ENCODE results near the gene B4GALT5.
"Not testable (repeated sequence)": the region's sequence is repeated elsewhere in the genome, so short reads cannot be mapped to it uniquely, and the experiment has no call there.

The B4GALT5 gene

GRCh38 chr20:49729780-49730179 is 16.1 kb upstream of the B4GALT5 start:
- DNase-seq = no peak

- DNase-seq = no peak
Measured at GRCh38 chr20:49727894-49728885, 14.5 kb upstream of the B4GALT5 start.

- DNase-seq = no peak
Measured at GRCh38 chr20:49727478-49727877, 13.8 kb upstream of the B4GALT5 start.

- DNase-seq = no peak
Measured at GRCh38 chr20:49725694-49726093, 12.0 kb upstream of the B4GALT5 start.

- DNase-seq = not testable (repeated sequence)
Measured at GRCh38 chr20:49725224-49725606, 11.5 kb upstream of the B4GALT5 start.

- DNase-seq = no peak
Measured at GRCh38 chr20:49724408-49725223, 10.9 kb upstream of the B4GALT5 start.

GRCh38 chr20:49723758-49724157 is 10.1 kb upstream of the B4GALT5 start:
- not testable (repeated sequence) for DNase-seq

GRCh38 chr20:49721326-49721725 is 7.6 kb upstream of the B4GALT5 start:
- not testable (repeated sequence) for DNase-seq

- DNase-seq = no peak
Measured at GRCh38 chr20:49715466-49715865, 1.8 kb upstream of the B4GALT5 start.

- DNase-seq = no peak
Measured at GRCh38 chr20:49712996-49713752, 504 bp downstream of the B4GALT5 start.

- no peak for DNase-seq
Measured at GRCh38 chr20:49712646-49712995, 1.1 kb downstream of the B4GALT5 start.

GRCh38 chr20:49712118-49712517 is 1.6 kb downstream of the B4GALT5 start:
- no peak for DNase-seq

- no peak for DNase-seq
Measured at GRCh38 chr20:49711667-49711987, 2.1 kb downstream of the B4GALT5 start.

GRCh38 chr20:49710971-49711666 is 2.6 kb downstream of the B4GALT5 start:
- DNase-seq = no peak

GRCh38 chr20:49707118-49707517 is 6.6 kb downstream of the B4GALT5 start:
- no peak for DNase-seq

- no peak for DNase-seq
Measured at GRCh38 chr20:49706630-49707091, 7.0 kb downstream of the B4GALT5 start.

- not testable (repeated sequence) for DNase-seq
Measured at GRCh38 chr20:49705893-49706292, 7.8 kb downstream of the B4GALT5 start.

- no peak for DNase-seq
Measured at GRCh38 chr20:49705358-49705757, 8.3 kb downstream of the B4GALT5 start.

- DNase-seq = no peak
Measured at GRCh38 chr20:49704932-49705336, 8.7 kb downstream of the B4GALT5 start.

GRCh38 chr20:49701916-49702315 is 11.8 kb downstream of the B4GALT5 start:
- no peak for DNase-seq

GRCh38 chr20:49701241-49701790 is 12.4 kb downstream of the B4GALT5 start:
- DNase-seq = peak; percentile 56
